NCI-H2107 treated with DMSO at 0.1 percent for 48 hours (cell line): ENCODE data around the gene TMEM229B.
A peak's percentile ranks its signal among the peaks of the same experiment; 100 is the strongest.

Experiments
- DNase-seq: peaks from one replicate; lab custom pipeline; 2025; ENCODE audit not compliant: unreplicated experiment; lab: John Stamatoyannopoulos, UW

The TMEM229B gene

GRCh38 chr14:67426161-67426560 lies 62.4 kb downstream of the TMEM229B start:
- DNase-seq = peak; percentile 54

- no peak for DNase-seq
These were observed 62.9 kb downstream of the TMEM229B start for GRCh38 chr14:67425608-67426007.

GRCh38 chr14:67424539-67424938 lies 64.0 kb downstream of the TMEM229B start:
- no peak for DNase-seq

- DNase-seq = no peak
These were observed 65.1 kb downstream of the TMEM229B start for GRCh38 chr14:67423424-67423823.

GRCh38 chr14:67421356-67422224 lies 66.9 kb downstream of the TMEM229B start:
- no peak for DNase-seq
